Femur (tissue), 1 donor: ENCODE measurements around the gene TUNAR.
A peak's percentile ranks its signal among the peaks of the same experiment; 100 is the strongest.
"Not testable (repeated sequence)": the region's sequence is repeated elsewhere in the genome, so short reads cannot be mapped to it uniquely, and the experiment has no call there.

ENCODE experiments used
- DNase-seq: peaks from one replicate; pipeline ENCODE4 v3.0.0-alpha.2; 2017

The TUNAR gene

DNA sequence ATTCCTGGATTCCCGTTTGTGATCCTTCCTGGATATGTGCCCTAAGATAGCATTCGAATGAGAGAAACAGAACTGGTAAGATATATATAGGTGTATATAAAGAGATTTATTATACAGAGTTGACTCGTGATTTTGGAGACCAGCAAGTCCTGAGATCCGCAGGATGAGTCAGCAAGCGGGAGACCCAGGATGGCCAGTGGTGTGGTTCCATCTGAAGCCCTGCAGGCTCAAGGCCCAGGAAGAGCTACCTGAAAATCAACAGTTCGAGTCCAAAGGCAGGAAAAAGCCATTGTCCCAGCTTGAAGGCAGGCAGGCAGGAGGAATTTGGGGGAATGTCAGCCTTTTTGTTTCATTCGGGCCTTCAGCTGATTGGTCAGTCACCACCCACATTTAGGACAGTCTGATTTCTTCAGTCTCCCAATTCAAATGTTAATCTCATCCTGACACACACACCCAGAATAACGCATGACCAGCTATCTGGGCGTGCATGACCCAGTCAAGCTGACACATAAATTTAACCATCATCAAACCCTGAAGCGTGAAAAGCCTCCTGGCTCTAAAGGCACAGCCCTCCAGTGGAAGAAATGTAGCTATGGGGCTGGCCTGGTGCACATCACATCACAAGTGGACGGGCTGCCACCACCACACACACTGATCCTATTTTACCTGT lies 44.3 kb downstream of the TUNAR start:
- no peak for DNase-seq

DNA sequence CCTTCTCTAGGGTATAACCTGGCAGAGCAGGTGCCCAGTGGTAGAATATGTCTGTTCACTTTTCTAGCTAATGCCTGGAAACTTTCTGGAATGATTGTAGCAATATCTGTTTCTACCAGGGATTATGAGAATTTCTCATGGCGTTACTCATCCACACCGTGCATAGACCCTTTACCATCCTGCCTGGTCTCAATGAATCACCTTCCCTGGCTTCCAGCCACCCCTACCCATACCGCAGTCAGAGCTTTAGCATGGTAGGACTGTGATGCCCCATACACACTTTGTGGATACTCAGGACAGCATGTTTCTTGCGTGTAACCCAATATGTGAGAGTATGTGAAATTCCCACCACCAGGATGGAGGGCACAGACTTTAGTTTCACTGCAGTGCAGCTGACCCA lies 45.4 kb downstream of the TUNAR start:
- no peak for DNase-seq

DNA sequence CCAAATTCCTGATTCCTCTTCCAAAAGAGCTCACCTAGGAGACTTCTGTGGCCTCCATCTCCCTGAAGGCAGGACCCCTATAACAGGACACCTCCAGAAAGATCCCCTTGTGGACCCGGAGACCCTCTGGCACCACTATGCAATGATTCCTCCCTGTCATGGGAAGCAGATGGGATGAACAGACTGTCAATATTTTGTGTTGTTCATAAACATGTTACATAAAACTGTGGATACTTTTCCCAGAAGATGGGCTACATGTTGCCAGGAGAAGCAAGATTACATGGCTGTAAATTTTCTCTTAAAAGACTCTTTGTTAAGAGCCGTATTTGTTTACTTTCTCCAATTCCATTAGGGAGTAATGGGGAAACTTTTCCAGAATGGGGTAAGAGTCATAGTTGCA lies 52.1 kb downstream of the TUNAR start:
- no peak for DNase-seq

DNA sequence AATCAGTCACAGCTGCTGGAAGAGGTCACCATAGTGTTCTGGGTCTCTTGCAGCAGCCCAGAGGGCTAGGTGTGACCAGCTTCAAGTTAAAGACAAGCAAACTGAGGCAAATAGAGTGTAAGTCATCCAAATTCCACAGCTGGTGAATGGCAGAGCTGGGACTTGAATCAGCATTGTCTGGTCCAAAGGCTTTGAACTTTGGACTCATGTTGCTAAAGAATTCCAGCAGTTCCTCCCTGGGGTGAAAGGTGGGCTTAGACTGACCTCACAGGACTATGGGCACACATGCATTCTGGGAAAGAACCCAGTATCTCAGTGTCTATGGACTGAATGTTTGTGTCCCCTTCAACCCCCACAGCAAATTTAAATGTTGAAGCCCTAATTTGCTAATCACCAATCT lies 54.8 kb downstream of the TUNAR start:
- DNase-seq = no peak

DNA sequence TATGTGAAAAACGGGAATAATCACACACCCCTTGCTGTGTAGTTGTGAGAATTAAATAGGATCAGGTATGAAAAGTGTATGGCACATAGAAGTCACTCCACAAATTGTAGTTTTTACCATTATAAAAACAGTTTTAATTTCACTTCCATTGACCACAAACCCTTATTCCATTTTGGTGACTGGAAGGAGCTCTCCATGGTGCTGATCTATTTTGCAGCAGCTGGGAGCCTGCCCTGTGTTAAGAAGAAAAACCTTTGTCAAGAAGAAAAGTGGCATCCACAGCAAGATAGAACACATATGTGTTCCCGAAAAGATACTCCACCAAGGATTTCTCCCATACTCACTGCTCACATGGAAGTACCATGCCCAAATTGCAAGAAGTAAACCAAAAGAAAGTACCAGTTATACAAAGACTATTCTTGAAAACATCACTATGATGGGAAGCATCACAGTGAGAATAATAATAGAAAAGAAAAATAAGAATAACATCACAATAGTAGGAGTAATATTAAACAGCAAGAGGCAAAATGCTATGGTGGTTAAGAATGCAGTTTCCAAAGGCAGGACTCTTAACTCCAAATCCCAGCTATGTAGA lies 58.7 kb downstream of the TUNAR start:
- peak; percentile 32 for DNase-seq

DNA sequence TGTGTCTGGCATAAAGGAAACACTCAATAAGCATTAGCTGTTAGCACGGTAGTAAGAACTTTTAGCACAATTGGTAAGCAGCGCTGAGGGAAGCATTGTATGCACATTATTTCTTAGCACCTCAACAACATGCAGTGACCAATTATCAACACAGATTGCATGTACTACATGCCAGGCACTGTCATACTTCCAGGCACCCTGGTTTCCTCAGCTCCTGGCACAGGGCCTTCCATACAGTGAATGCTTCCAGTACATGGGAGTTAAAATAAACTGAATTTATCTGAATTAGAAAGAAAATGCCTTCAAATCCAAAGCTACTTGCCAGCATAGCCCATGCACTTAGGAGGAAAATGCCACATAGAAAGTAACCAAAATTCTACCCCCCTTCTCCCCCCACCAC lies 59.4 kb downstream of the TUNAR start:
- DNase-seq = no peak

DNA sequence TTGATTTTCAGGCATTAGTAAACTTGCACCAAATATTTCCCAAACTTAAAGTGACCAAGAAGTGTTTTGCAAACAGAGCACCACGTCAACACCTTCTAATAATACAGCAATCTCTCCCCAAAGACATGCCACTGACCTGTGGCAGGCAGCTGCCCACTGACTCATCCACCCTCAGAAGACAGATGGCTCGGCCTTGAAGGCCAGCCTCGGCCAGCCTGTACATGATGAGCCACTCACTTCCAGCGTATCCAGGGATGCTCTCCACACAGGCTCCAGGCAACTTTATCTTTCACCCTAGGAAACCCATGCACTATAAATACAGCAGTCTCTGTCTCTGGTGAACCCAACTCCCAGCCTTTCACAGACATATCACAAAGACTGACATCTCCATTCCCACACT lies 62.7 kb downstream of the TUNAR start:
- no peak for DNase-seq

DNA sequence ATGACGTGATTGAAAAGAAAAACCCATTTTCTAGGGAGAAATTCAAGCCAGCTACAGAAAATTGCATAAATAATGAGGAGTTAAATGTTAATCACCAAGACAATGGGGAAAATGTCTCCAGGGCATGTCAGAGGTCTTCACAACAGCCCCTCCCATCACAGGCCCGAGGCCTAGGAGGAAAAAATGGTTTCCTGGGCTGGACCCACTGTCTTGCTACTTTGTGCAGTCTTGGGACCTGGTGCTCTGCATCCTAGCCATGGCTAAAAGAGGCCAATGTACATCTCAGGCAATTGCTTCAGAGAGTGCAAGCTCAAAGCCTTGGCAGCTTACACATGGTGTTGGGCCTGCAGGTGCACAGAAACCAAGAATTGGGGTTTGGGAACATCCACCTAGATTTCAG lies 65.3 kb downstream of the TUNAR start:
- DNase-seq = no peak

DNA sequence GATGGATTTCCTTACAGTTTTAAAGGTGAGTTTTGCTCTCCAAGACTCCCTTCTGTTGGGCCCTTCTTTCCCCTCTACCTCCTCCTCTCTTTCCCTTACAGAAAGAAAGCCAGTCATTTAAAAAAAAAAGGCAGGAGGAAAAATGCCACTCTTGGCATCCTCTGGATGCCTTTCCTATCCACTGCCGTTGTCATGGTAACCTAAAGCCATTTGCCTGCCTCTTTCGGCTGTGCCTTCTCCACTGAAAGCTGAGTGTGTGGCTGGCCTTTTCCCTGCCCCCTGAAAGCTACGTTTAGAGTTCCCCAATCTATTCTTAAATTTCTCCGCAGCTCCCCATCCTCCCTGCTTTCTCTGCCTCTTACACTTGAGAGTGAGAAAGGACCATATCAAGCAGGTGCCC lies 67.1 kb downstream of the TUNAR start:
- DNase-seq = no peak

DNA sequence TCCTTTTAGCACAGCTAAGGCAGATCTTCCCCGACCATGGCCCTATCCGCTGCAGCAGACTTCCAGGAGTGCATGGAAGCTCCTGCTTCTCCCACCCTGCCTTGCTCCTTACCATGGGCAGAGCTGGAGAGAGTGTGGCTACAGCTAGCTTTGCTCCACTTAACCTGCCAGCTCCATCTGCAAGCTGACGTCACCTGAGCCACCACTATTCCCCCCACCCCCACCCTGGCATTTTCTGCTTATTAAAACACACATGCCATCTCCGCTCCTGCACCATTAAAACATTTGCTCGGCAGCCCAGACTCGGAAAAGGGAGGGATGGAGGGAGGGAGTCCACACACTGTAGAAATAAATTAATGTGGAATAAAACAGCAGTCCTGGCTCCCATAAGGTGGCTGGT lies 67.8 kb downstream of the TUNAR start:
- DNase-seq = no peak

DNA sequence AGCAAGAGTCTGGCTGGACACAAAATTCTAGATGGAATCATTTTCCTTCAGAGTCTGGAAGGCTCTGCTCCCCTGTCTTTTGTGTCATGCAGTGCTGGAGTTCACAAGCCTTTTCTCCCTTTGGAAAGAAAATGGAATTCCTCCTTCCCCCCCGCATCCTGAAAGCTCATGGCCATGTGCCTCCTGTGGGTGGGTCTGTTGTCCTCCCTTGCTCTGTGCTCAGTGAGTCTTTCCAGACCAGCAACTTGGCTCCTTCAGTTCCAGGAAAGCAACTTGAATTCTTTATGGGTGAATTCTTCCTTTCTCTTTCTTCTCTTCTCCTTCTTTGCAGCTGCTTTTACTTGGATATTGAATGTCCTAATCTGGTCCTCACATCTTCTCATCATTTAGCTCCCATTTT lies 70.2 kb downstream of the TUNAR start:
- no peak for DNase-seq

DNA sequence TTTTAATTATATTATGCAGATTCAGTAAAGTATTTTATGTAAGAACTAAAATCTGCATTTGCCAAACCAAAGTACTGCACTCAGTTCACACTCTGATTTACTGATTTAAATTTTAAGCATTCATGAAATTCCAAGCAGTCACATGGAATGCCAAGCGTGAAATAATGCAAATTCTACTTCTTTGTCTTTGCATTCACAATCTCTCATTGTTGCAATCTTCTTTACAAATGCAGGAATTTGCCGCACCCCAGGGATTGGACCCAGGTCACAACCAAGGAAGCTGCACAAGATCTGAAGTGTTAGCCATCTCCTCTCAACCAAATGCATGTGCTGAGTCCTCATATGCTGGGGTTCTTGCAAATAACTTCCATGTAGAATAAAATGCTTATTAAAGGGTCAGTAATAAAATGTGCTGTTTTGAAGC lies 71.9 kb downstream of the TUNAR start:
- no peak for DNase-seq

DNA sequence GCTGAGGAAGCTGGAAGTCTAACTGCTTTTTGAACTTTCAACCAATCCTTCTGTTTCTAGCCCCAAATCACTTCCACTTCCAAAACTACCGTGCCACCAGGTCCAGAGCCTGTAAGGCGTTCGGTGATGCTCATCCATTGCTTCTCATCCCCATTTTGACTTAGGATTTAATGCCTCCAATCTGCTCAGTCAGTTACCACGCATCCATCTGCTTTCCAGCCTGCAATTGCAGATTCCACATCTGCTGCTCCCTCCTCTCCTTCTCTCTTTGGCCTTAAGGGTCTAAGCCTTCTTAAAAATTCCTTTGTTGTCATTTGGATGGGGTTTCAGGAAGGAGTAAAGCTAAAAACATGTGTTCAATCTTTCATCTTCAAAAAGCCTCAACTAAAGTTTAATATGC lies 74.7 kb downstream of the TUNAR start:
- DNase-seq = no peak

DNA sequence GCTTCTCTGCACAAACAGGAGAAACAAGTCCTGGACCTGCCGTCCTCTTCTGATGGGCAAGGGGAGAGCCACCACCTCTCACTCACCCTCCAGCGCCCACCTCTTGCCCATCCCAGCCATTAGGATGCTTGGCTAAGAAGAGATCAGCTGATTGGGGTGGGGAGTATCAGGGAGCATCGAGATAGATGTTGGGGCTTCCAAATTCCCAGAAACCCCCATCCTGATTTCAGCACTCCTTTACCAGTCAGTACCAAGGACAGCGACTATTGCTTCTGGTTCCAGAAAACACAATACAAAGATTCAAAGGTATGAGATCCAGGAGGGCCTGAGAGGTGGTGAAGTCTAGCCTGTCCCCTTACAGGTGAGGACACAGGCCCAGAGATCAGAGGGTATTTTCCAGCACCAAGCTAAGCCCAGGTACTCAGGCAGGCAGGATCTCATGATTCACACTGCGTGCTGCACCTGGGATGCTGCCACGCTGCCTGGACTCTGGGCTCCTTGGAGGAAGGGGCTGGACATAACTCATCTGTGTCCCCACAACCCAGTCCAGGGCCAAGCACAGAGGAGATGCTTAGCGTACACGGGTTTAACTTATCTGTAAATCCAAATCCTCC lies 76.6 kb downstream of the TUNAR start:
- DNase-seq = no peak

DNA sequence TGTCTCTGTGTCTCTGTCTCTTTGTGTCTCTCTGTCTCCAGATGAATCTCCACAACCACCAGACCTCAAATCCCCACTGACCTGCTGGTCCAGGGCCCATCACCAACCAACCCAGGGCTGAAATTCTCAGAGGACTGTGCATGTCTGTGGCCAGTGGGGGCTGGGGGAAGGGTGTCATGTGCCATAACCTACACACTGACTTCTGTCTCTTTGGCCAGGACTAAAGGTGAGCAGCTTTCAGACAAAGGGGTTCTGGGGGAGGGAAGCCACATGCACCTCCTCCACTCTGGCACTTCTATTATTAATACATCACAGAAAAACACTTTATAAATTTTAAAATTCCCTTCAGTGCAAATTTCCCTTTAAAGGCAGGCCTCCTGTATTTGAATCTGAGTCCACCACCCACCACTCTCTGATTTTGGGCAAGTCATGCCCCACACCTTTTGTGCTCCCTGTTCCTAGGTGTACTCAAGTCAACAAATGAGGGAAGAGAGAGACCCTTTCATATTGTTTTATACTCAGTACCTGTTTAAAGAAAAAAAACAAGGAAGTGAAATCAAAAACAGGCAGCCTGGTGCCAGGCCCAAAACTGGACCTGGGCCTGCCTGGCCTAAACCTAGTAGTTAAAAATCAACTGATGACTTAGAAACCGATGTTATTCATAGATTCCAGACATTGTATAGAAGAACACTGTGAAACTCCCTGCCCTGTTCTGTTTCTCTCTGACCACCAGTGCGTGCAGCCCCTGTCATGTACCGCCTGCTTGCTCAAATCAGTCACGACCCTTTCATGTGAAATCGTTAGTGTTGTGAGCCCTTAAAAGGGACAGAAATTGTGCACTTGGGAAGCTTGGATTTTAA lies 80.2 kb downstream of the TUNAR start:
- no peak for DNase-seq

DNA sequence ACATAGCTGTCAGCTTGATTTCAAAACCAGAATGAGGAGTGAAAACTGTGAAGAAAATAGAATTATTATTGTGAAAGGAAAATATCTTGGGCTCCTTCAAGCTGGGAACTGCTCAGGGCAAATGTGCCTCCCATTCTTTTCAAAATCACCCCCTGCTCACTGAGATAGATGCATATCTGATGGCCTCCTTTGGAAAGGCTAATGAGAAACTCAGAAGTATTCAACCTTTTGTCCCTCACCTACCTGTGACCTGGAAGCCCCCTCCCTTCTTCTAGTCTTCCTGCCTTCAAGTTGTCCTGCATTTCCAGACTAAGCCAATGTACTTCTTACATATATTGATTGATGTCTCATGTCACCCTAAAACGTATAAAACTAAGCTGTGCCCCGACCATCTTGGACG lies 81.5 kb downstream of the TUNAR start:
- no peak for DNase-seq

DNA sequence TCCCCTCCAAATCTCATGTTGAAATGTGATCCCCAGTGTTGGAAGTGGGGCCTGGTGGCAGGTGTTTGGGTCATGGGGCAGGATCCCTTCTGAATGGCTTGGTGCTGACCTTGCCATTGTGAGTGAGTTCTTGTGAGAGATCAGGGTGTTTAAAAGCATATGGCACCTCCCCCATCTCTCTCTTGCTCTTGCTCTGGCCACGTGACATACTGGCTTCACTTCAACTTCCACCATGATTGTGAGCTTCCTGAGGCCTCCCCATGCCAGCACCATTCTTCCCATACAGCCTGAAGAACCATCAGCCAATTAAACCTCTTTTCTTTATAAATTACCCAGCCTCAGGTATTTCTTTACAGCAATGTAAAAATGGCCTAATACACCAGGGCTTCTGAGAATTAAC lies 82.7 kb downstream of the TUNAR start:
- DNase-seq = no peak

DNA sequence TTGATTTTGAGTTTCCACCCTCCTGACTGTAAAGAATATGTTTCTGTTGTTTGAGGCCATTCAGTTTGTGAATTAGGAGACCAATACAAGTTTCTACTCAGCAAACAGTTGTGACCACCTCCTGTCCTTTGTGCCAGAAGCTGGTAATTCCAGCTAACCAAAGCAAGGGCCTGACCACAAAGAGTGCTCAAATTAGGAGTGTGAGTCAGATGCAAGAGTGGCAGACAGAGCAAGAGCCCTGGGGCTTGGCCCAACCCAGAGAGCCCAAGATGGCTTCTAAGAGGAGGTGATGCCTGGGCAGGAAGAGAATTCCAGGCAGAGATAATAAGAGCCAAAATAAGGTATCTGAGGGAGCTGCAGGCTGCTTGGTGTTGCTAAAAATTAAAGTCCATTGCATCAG lies 84.8 kb downstream of the TUNAR start:
- no peak for DNase-seq

DNA sequence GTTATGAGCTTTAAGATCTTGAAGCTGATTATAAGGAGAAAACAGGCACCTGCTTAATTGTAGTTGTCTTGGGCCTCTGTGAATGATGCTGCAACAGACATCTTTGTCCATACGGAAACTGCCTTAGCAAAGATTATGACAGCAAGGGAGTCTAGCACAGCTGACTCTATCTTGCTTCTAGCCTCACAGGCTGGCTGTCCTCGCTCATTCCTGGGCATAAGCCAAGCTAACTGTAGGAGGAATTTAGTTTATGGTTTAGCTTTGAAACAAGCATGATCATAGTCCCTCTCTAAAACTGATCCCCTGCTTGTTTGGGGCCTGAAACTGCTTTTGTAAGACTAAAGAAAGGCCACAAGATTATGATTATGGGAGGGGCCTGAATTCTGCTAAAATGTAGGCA lies 88.3 kb downstream of the TUNAR start:
- DNase-seq = no peak

DNA sequence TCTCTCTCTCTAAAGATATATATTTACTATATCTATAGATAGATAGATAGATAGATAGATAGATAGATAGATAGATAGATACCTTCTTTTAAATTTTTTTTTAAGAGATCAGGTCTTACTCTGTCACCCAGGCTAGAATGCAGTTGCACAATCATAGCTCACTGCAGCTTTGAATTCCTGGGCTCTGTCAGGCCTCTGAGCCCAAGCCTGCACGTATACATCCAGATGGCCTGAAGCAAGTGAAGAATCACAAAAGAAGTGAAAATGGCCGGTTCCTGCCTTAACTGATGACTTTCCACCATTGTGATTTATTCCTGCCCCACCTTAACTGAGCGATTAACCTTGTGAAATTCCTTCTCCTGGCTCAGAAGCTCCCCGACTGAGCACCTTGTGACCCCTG lies 91.4 kb downstream of the TUNAR start:
- not testable (repeated sequence) for DNase-seq
